Progenitor cell of endocrine pancreas (in vitro differentiated cells): ENCODE results near the gene KLHL41. TPM values are rescaled to one million over a fixed set of nuclear protein-coding genes. Genes with fewer than 3 reads are reported as not detected.

Source experiments
- DNase-seq: peaks from one replicate; pipeline ENCODE4 v3.0.0; 2021; ENCODE audit warnings: low spot score; ENCODE audit not compliant: unreplicated experiment
- H3K27ac Mint-ChIP-seq: 2 replicates; pipeline ENCODE4 v1.8.0; 2021; ENCODE audit warnings: mild to moderate bottlenecking, moderate library complexity, mixed read lengths
- H3K27me3 Mint-ChIP-seq: 2 replicates; pipeline ENCODE4 v1.8.0; 2021; ENCODE audit warnings: mixed read lengths
- H3K36me3 Mint-ChIP-seq: 2 replicates; pipeline ENCODE4 v1.8.0; 2022; ENCODE audit warnings: mixed read lengths; ENCODE audit not compliant: insufficient read depth
- H3K4me1 Mint-ChIP-seq: 2 replicates; pipeline ENCODE4 v1.8.0; 2021; ENCODE audit warnings: low read depth, mixed read lengths
- H3K4me3 Mint-ChIP-seq: 2 replicates; pipeline ENCODE4 v1.8.0; 2021; ENCODE audit warnings: low read depth, mild to moderate bottlenecking, moderate library complexity, mixed read lengths
- H3K9me3 Mint-ChIP-seq: 2 replicates; pipeline ENCODE4 v1.8.0; 2021; ENCODE audit warnings: low read depth, mixed read lengths
- total RNA-seq: library from RNA; stranded (reverse); gene quantifications from 2 replicates; pipeline ENCODE4 v1.2.1, GENCODE V29; 2021
- TF ChIP-seq, protein P1 (sequence below): fragments of 200-600 bp; sonication (generic); IDR thresholded peaks from one replicate; pipeline ENCODE4 v1.5.0; 2021; ENCODE audit warnings: antibody characterized with exemption, mild to moderate bottlenecking; ENCODE audit not compliant: unreplicated experiment

The KLHL41 gene
- total RNA-seq, 1 donor from 2014 or later, result 0.36 TPM

DNA sequence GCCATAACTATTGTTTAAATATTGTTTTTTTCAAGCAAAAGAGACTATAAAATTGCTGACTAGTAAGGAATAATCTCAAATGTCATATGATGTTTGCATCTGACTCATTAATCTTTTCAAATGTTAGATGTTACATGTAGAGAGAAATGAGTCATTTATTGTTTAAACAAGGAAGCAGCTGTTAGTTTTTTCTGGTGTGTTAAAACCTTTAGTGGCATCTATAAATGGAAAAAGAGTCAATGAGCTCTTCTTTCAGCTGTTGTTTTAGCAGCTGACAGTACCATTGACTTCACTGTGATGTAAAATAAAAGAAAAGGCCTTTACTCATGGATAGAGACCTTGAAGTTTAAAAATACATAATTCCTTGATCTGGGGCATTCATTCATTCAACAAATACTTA, 1.8 kb upstream of the KLHL41 start:
- Mint-ChIP-seq H3K27me3 (no peaks in the 10 kb centered on the region), H3K9me3 (no peaks in the 10 kb centered on the region), H3K4me3 (no peak overlapping the region), H3K36me3 (peaks cover 19% of the 10 kb centered on the region), H3K4me1 (peaks cover 5% of the 10 kb centered on the region), H3K27ac (no peak overlapping the region)
- TF ChIP-seq, protein P1, sequence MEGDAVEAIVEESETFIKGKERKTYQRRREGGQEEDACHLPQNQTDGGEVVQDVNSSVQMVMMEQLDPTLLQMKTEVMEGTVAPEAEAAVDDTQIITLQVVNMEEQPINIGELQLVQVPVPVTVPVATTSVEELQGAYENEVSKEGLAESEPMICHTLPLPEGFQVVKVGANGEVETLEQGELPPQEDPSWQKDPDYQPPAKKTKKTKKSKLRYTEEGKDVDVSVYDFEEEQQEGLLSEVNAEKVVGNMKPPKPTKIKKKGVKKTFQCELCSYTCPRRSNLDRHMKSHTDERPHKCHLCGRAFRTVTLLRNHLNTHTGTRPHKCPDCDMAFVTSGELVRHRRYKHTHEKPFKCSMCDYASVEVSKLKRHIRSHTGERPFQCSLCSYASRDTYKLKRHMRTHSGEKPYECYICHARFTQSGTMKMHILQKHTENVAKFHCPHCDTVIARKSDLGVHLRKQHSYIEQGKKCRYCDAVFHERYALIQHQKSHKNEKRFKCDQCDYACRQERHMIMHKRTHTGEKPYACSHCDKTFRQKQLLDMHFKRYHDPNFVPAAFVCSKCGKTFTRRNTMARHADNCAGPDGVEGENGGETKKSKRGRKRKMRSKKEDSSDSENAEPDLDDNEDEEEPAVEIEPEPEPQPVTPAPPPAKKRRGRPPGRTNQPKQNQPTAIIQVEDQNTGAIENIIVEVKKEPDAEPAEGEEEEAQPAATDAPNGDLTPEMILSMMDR, result no peak
- no peak for DNase-seq

DNA sequence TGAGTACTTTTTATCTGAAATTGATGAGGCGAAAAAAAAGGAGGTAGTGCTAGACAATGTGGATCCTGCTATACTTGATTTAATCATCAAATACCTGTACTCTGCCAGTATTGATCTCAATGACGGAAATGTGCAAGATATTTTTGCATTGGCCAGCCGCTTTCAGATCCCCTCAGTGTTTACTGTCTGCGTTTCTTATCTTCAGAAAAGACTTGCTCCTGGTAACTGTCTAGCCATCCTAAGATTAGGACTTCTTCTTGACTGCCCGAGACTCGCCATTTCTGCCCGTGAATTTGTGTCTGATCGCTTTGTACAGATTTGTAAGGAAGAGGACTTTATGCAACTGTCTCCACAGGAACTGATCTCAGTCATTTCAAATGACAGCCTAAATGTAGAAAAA, 453 bp downstream of the KLHL41 start:
- peaks cover 5% of the 10 kb centered on the region for H3K4me1 Mint-ChIP-seq
- H3K9me3 Mint-ChIP-seq, result no peaks in the 10 kb centered on the region
- no peak for DNase-seq
- no peak overlapping the region for H3K4me3 Mint-ChIP-seq
- H3K27ac Mint-ChIP-seq, result no peak overlapping the region
- no peaks in the 10 kb centered on the region for H3K27me3 Mint-ChIP-seq
- TF ChIP-seq, protein P1, result no peak
- H3K36me3 Mint-ChIP-seq, result peaks cover 7% of the 10 kb centered on the region

DNA sequence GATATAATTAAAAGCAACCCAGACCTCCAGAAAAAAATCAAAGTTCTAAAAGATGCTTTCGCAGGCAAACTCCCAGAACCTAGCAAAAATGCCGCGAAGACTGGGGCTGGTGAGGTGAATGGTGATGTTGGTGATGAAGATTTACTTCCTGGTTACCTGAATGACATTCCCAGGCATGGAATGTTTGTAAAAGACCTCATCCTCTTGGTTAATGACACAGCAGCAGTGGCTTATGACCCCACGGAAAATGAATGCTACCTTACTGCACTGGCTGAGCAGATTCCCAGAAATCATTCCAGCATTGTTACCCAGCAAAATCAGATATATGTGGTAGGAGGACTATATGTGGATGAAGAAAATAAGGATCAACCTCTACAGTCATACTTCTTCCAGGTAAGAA, 994 bp downstream of the KLHL41 start:
- peaks cover 5% of the 10 kb centered on the region for H3K4me1 Mint-ChIP-seq
- H3K9me3 Mint-ChIP-seq, result no peaks in the 10 kb centered on the region
- H3K27ac Mint-ChIP-seq, result no peak overlapping the region
- H3K4me3 Mint-ChIP-seq, result no peak overlapping the region
- no peaks in the 10 kb centered on the region for H3K27me3 Mint-ChIP-seq
- no peak for DNase-seq
- H3K36me3 Mint-ChIP-seq, result peaks cover 3% of the 10 kb centered on the region
- TF ChIP-seq, protein P1, result no peak

DNA sequence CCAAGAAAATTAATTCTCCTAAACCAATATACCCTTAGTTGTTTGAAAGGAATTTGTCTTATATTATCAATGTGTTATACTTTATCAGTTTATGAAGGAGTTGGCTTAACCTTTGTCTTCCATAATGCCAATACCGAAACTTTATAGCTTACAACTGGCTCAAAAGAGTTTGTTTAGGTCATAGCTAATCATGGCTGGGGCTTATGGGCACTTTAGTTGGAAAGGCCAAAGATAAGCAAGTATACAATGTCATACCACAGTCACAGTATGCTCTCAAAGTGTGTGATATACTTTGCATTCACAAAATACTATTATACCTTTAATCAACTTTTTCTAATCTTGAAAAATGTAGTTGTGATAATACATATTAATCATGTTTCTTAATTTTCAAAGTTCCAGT, 2.3 kb downstream of the KLHL41 start:
- no peak overlapping the region for H3K4me3 Mint-ChIP-seq
- H3K27me3 Mint-ChIP-seq, result no peaks in the 10 kb centered on the region
- H3K9me3 Mint-ChIP-seq, result no peaks in the 10 kb centered on the region
- peaks cover 3% of the 10 kb centered on the region for H3K36me3 Mint-ChIP-seq
- DNase-seq, result no peak
- no peak overlapping the region for H3K27ac Mint-ChIP-seq
- TF ChIP-seq, protein P1, result no peak
- peaks cover 5% of the 10 kb centered on the region for H3K4me1 Mint-ChIP-seq

DNA sequence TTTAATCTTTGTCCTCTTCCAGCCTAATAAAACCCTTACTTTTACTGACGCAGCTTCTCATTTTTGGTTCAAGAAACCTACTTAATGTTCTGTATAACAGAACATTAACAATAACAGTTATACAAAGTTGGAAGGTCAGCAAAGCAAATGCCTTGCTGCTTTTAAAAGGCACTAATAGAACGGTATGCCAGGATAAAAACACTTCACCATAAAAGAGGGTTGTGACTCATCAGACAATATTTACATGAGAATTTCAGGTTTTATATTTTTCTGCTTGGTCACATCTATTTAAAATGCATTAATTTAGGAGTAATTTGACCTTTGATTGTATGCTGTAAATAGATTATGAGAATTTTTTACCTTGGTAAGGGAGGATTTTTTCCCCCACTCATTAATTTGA, 3.0 kb downstream of the KLHL41 start:
- Mint-ChIP-seq H3K36me3 (no peaks in the 10 kb centered on the region), H3K9me3 (no peaks in the 10 kb centered on the region), H3K27me3 (no peaks in the 10 kb centered on the region), H3K4me1 (peaks cover 5% of the 10 kb centered on the region), H3K27ac (no peak overlapping the region), H3K4me3 (no peak overlapping the region)
- DNase-seq, result no peak
- TF ChIP-seq, protein P1, result no peak
